HepG2 (cell line): ENCODE results near the gene OR9A4. TPM values are rescaled to one million over a fixed set of nuclear protein-coding genes. Genes with fewer than 3 reads are reported as not detected.

Experiments
- ATAC-seq: fragments of 200-7000 bp; cut with Tn5 transposase; 3 replicates; pipeline ENCODE4 v1.9.1; 2020; ENCODE audit warnings: mild to moderate bottlenecking, moderate library complexity
- BruUV-seq: library from RNA; stranded (reverse); fragments of 400-500 nt; replicated peaks from 2 replicates; lab custom pipeline; 2021; lab: Mats Ljungman, UMichigan
- CTCF ChIA-PET: fragments of 300-600 bp; formaldehyde crosslinking; extraction: SDS; loops from one replicate; lab custom pipeline; 2021; ENCODE audit warnings: low total read pairs, inconsistent platforms, low intra/inter-chr PET ratio; lab: Yijun Ruan, JAX
- POLR2A ChIA-PET: fragments of 350-600 bp; sonication (Branson Sonifier 250); formaldehyde crosslinking; loops from one replicate; lab custom pipeline; 2020; ENCODE audit warnings: antibody characterized with exemption, inconsistent platforms; lab: Yijun Ruan, JAX
- DNase-seq: peaks from one replicate; pipeline ENCODE4 v3.0.0-alpha.2; 2015; ENCODE audit warnings: low spot score
- FAIRE-seq: peaks from 3 replicates; lab custom pipeline; 2011; peaks lifted over from hg19 to GRCh38; lab: Jason Lieb, UNC
- H2AFZ ChIP-seq: one replicate; pipeline ENCODE4 v1.6.1; 2011; ENCODE audit warnings: low read length, inconsistent platforms
- H3K27ac ChIP-seq: fragments of 300-600 bp; 3 replicates; pipeline ENCODE4 v1.8.0; 2011; ENCODE audit warnings: mixed run types, mild to moderate bottlenecking, mixed read lengths, low read length, inconsistent platforms; ENCODE audit not compliant: insufficient read depth; ENCODE audit errors: extremely low read length
- H3K27me3 ChIP-seq, 2 experiments: fragments of 200-600 bp in 1 of 2; 2 replicates in 1 of 2; 3 replicates in 1 of 2; pipeline versions ENCODE4 v1.6.0 to v1.8.0; 2011; ENCODE audit warnings: low read length in 2 of 2, mild to moderate bottlenecking in 2 of 2, moderate library complexity in 2 of 2, inconsistent platforms in 1 of 2; ENCODE audit not compliant: insufficient read depth in 2 of 2, control insufficient read depth in 1 of 2
- H3K36me3 ChIP-seq, 2 experiments: fragments of 200-600 bp in 1 of 2; replicated peaks in 1 of 2; 2 replicates in 1 of 2; 3 replicates in 1 of 2; pipeline versions ENCODE4 v1.5.1 to v1.8.0; 2011; ENCODE audit warnings: low read length in 2 of 2, inconsistent platforms in 1 of 2; ENCODE audit not compliant: insufficient read depth in 2 of 2, control insufficient read depth in 1 of 2
- H3K4me1 ChIP-seq: 2 replicates; pipeline ENCODE4 v1.5.1; 2012; ENCODE audit warnings: low read length, inconsistent platforms; ENCODE audit not compliant: insufficient read depth
- H3K4me2 ChIP-seq: 2 replicates; pipeline ENCODE4 v1.6.0; 2011; ENCODE audit warnings: low read depth, low read length, inconsistent platforms
- H3K4me3 ChIP-seq, 3 experiments: fragments of 200-600 bp in 1 of 3; sonication (generic), shearing (Covaris generic) in 1 of 3; replicated peaks in 1 of 3; 2 replicates each; pipeline ENCODE4 v1.5.1; 2011 to 2016; ENCODE audit warnings: low read length in 3 of 3, inconsistent platforms in 2 of 3, low read depth in 2 of 3, mild to moderate bottlenecking in 2 of 3, control low read depth in 1 of 3, mixed read lengths in 1 of 3; ENCODE audit not compliant: insufficient read depth in 1 of 3
- H3K79me2 ChIP-seq: one replicate; pipeline ENCODE4 v1.6.1; 2011; ENCODE audit warnings: low read length, inconsistent platforms; ENCODE audit not compliant: insufficient read depth
- H3K9ac ChIP-seq: 2 replicates; pipeline ENCODE4 v1.6.0; 2011; ENCODE audit warnings: mild to moderate bottlenecking, low read depth, low read length, inconsistent platforms; ENCODE audit not compliant: insufficient read depth
- H3K9me3 ChIP-seq: 2 replicates; pipeline ENCODE4 v1.5.1; 2012; ENCODE audit warnings: mild to moderate bottlenecking, low read length
- H4K20me1 ChIP-seq: 2 replicates; pipeline ENCODE4 v1.6.0; 2011; ENCODE audit warnings: inconsistent platforms, mild to moderate bottlenecking, low read length, moderate library complexity; ENCODE audit not compliant: insufficient read depth
- ARNT2 ChIP-seq: sonication (generic); formaldehyde crosslinking; IDR thresholded peaks from 2 replicates; pipeline ENCODE4 v1.8.0; 2022; ENCODE audit warnings: mild to moderate bottlenecking, low read depth, missing genetic modification reagents, moderate library complexity
- CCDC6 ChIP-seq: sonication (generic); formaldehyde crosslinking; IDR thresholded peaks from 2 replicates; pipeline ENCODE4 v1.8.1; 2022; ENCODE audit warnings: mild to moderate bottlenecking, missing genetic modification reagents, moderate library complexity
- CENPT ChIP-seq: sonication (generic); formaldehyde crosslinking; IDR thresholded peaks from 2 replicates; pipeline ENCODE4 v1.8.0; 2022; ENCODE audit warnings: low read depth, mild to moderate bottlenecking, moderate library complexity, missing genetic modification reagents
- CHD2 ChIP-seq: IDR thresholded peaks from 2 replicates; pipeline ENCODE4 v1.6.1; 2011; ENCODE audit warnings: low read depth, low read length, improper control_type of control experiment
- EED ChIP-seq: sonication (generic); formaldehyde crosslinking; IDR thresholded peaks from 2 replicates; pipeline ENCODE4 v1.5.0; 2020; ENCODE audit warnings: mild to moderate bottlenecking, missing genetic modification reagents
- ELF1 ChIP-seq: sonication (generic); formaldehyde crosslinking; IDR thresholded peaks from 2 replicates; pipeline ENCODE4 v1.4.0; 2020; ENCODE audit warnings: missing genetic modification reagents
- EZH2 ChIP-seq: conservative IDR thresholded peaks from 2 replicates; pipeline ENCODE4 v1.6.1; 2012; ENCODE audit warnings: mild to moderate bottlenecking, low read depth, low read length, moderate library complexity
- FOSL2 ChIP-seq: sonication (generic); formaldehyde crosslinking; IDR thresholded peaks from 2 replicates; pipeline ENCODE4 v1.4.0; 2020; ENCODE audit warnings: missing genetic modification reagents
- KDM3A ChIP-seq: IDR thresholded peaks from 2 replicates; pipeline ENCODE4 v1.6.1; 2018; ENCODE audit warnings: low read depth, missing compliant biosample characterization
- KLF6 ChIP-seq: IDR thresholded peaks from 2 replicates; pipeline ENCODE4 v1.8.0; 2016; ENCODE audit warnings: missing biosample characterization, missing genetic modification reagents
- MED13 ChIP-seq: sonication (generic); formaldehyde crosslinking; IDR thresholded peaks from 2 replicates; pipeline ENCODE4 v1.5.0; 2020; ENCODE audit warnings: missing genetic modification reagents
- NFKBIZ ChIP-seq: IDR thresholded peaks from 2 replicates; pipeline ENCODE4 v1.6.1; 2018; ENCODE audit warnings: missing genetic modification reagents, missing compliant biosample characterization
- PHF8 ChIP-seq: sonication (generic); formaldehyde crosslinking; IDR thresholded peaks from 2 replicates; pipeline ENCODE4 v1.5.0; 2020; ENCODE audit warnings: missing genetic modification reagents
- PLSCR1 ChIP-seq: sonication (generic); formaldehyde crosslinking; IDR thresholded peaks from 2 replicates; pipeline ENCODE4 v1.5.0; 2020; ENCODE audit warnings: missing genetic modification reagents, mild to moderate bottlenecking, borderline replicate concordance
- SUZ12 ChIP-seq: fragments of 150-350 bp; IDR thresholded peaks from 2 replicates; pipeline ENCODE4 v1.6.1; 2014; ENCODE audit warnings: low read depth, low read length
- TRIM22 ChIP-seq: fragments of 450-650 bp; IDR thresholded peaks from 2 replicates; pipeline ENCODE4 v1.6.1; 2017
- ZFX ChIP-seq: sonication (generic); formaldehyde crosslinking; IDR thresholded peaks from 2 replicates; pipeline ENCODE4 v1.4.0; 2020; ENCODE audit warnings: mild to moderate bottlenecking, low read depth, missing genetic modification reagents, moderate library complexity
- ZNF251 ChIP-seq: sonication (generic); formaldehyde crosslinking; IDR thresholded peaks from 2 replicates; pipeline ENCODE4 v1.9.0; 2021; ENCODE audit warnings: mild to moderate bottlenecking, missing genetic modification reagents
- ZNF614 ChIP-seq: IDR thresholded peaks from 2 replicates; pipeline ENCODE4 v1.6.1; 2018; ENCODE audit warnings: missing biosample characterization, missing genetic modification reagents, inconsistent platforms, borderline replicate concordance
- ZNF674 ChIP-seq: sonication (generic); formaldehyde crosslinking; IDR thresholded peaks from 2 replicates; pipeline ENCODE4 v1.5.0; 2020; ENCODE audit warnings: low read depth, mild to moderate bottlenecking, missing genetic modification reagents
- ZNF746 ChIP-seq: sonication (generic); formaldehyde crosslinking; IDR thresholded peaks from 2 replicates; pipeline ENCODE4 v1.8.0; 2022; ENCODE audit warnings: mild to moderate bottlenecking, missing genetic modification reagents
- ZNF772 ChIP-seq: sonication (generic); formaldehyde crosslinking; IDR thresholded peaks from 2 replicates; pipeline ENCODE4 v1.5.0; 2020; ENCODE audit warnings: mild to moderate bottlenecking, missing genetic modification reagents
- WGBS: methylation state at CpG from one replicate; pipeline ENCODE4 v1.1.6; 2017; ENCODE audit warnings: low lambda C conversion rate; 5-methylcytosine and 5-hydroxymethylcytosine counted together
- in situ Hi-C: cut with HindIII; loops from 2 replicates; pipeline ENCODE4 v1.10.0; 2017; ENCODE audit warnings: low pct_unique_long_range_greater_than_20kb; ENCODE audit not compliant: extremely low pct_ligation_motif_present
- intact Hi-C: fragments of 100-400 bp; cut with micrococcal nuclease; formaldehyde crosslinking; loops from one replicate; pipeline ENCODE4 v1.10.0; 2022; ENCODE audit not compliant: unreplicated experiment
- polyA plus RNA-seq, 8 experiments: library from polyadenylated mRNA; depleted of rRNA in 3 of 8; stranded (reverse) in 7 of 8; unstranded in 1 of 8; fragments of >200 nt; fragmentation: Illumina TruSeq in 4 of 8; extraction: Trizol in 4 of 8; gene quantifications; 2 replicates each; pipeline versions ENCODE4 v1.2.1 to v1.2.3, GENCODE V29; 2011 to 2016; ENCODE audit warnings: low read depth in 4 of 8, missing spikeins in 1 of 8, mixed read lengths in 1 of 8; ENCODE audit not compliant: insufficient read depth in 1 of 8
- total RNA-seq, 5 experiments: library from RNA; depleted of rRNA; stranded (reverse); fragments of >200 nt; fragmentation: Illumina TruSeq; extraction: Trizol; gene quantifications; 2 replicates each; pipeline ENCODE4 v1.2.3, GENCODE V29; 2016; ENCODE audit warnings: low read depth in 1 of 5

OR9A4 gene
- total and polyA plus RNA-seq, 2 of the 13 experiments (the other 11 are each of a cell fraction or from before 2014, with no cell fraction given): not detected

DNA sequence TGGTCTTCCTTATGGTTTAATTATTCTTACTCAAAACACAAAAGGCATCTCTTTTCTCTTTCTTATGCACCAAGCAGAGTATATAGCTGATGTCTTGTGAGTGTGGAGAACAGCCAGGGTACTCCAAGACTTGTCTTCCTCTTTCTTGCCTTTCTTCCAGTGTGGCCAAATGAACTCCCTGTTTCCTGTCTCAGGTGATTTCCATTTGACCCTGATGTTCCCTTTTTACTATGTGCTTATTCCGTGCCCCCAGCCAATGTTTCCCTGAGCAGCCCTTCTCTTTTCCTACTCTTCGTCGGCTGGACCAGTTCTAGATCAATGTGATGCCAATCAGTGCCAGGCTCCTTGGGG, 12.6 kb downstream of the OR9A4 start (continued):
- TF ChIP-seq FOSL2: no peak
- no peak for TF ChIP-seq CHD2
- TF ChIP-seq TRIM22: no peak
- no peak for TF ChIP-seq KLF6 (CRISPR knock-in tag)
- TF ChIP-seq ZFX (CRISPR knock-in tag): no peak
- no peak for TF ChIP-seq ELF1 (CRISPR knock-in tag)
- TF ChIP-seq ZNF674: no peak
- TF ChIP-seq PLSCR1 (CRISPR knock-in tag): no peak
- TF ChIP-seq ARNT2 (CRISPR knock-in tag): no peak
- no peak for TF ChIP-seq ZNF746 (CRISPR knock-in tag)

DNA sequence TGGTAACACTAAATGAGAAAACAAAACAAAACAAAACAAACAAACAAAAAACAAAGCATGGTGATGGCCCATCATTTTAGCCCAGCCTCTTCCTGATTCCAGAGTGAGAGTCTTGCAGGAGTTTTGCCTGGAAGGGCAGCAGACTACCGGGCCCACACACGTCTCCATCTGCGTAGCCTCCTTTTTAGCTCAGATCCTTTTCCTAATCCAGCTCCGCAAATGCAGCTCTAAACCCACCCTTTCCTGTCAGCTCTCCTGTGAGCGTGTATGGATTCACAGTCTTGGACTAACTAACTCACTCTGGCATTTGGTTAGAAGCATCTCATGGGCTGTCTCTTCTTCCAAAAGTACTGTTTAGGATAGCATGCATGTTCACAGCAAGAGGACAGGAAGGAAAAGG, 14.0 kb downstream of the OR9A4 start:
- Histone ChIP-seq H3K79me2 (no peaks in the 10 kb centered on the region), H2AFZ (no peak overlapping the region), H3K27ac (no peak overlapping the region), H3K27me3 (no peaks in the 10 kb centered on the region), H3K4me2 (no peak overlapping the region), H3K4me3 (no peak overlapping the region), H3K4me1 (no peaks in the 10 kb centered on the region), H3K36me3 (no peaks in the 10 kb centered on the region), H4K20me1 (no peaks in the 10 kb centered on the region), H3K9ac (no peak overlapping the region), H3K9me3 (no peaks in the 10 kb centered on the region)
- in situ Hi-C loops: no loop called here
- intact Hi-C loops: no loop called here
- ChIA-PET POLR2A (no interaction called here), CTCF (no interaction called here)
- BruUV-seq: no TSS peak
- TF ChIP-seq ZNF251 (CRISPR knock-in tag) (no peak), EZH2 (no peak), ZNF772 (CRISPR knock-in tag) (no peak), EED (CRISPR knock-in tag) (no peak), KDM3A (CRISPR knock-in tag) (no peak), PHF8 (CRISPR knock-in tag) (no peak), SUZ12 (no peak), MED13 (CRISPR knock-in tag) (no peak), CCDC6 (CRISPR knock-in tag) (no peak), NFKBIZ (CRISPR knock-in tag) (no peak), CENPT (no peak), ZNF614 (CRISPR knock-in tag) (no peak)
- WGBS: 35% methylated on average over 5 of the region's 5 CpGs
- FAIRE-seq (no peak), DNase-seq (no peak), ATAC-seq (no peak)
